HEK293 (cell line): ENCODE measurements around the gene TLE1.

Experiments
- CTCF ChIA-PET: fragments of 350-600 bp; formaldehyde crosslinking; extraction: SDS; loops from one replicate; lab custom pipeline; 2021; ENCODE audit warnings: antibody characterized with exemption; lab: Yijun Ruan, JAX
- POLR2A ChIA-PET: fragments of 300-600 bp; formaldehyde crosslinking; extraction: SDS; loops from one replicate; lab custom pipeline; 2020; ENCODE audit warnings: antibody characterized with exemption, inconsistent platforms; lab: Yijun Ruan, JAX
- H3K27ac ChIP-seq: fragments of 200-500 bp; sonication (Bioruptor generic); 2 replicates; pipeline ENCODE4 v1.5.1; 2014; ENCODE audit warnings: low read depth, low read length, control low read depth, inconsistent platforms; ENCODE audit errors: extremely low read depth
- H3K36me3 ChIP-seq, 2 experiments: fragments of 200-500 bp in 1 of 2; sonication (Bioruptor generic) in 1 of 2; 1 replicate in 1 of 2; 2 replicates in 1 of 2; pipeline ENCODE4 v1.5.1; 2014 to 2017; ENCODE audit warnings: inconsistent platforms in 2 of 2, low read length in 2 of 2; ENCODE audit not compliant: control insufficient read depth in 2 of 2, insufficient read depth in 1 of 2
- H3K4me1 ChIP-seq: fragments of 200-500 bp; sonication (Bioruptor generic); 2 replicates; pipeline ENCODE4 v1.5.1; 2014; ENCODE audit warnings: mild to moderate bottlenecking, low read length, inconsistent platforms; ENCODE audit not compliant: control insufficient read depth, insufficient read depth
- H3K4me3 ChIP-seq: 2 replicates; pipeline ENCODE4 v1.5.1; 2011; ENCODE audit warnings: low read depth, mild to moderate bottlenecking, control low read depth, low read length, moderate library complexity
- H3K9me3 ChIP-seq: fragments of 200-500 bp; sonication (Bioruptor generic); 2 replicates; pipeline ENCODE4 v1.5.1; 2014; ENCODE audit warnings: low read depth, low read length, inconsistent platforms; ENCODE audit not compliant: control insufficient read depth, insufficient read depth
- BCL11B ChIP-seq: fragments of 450-650 bp; formaldehyde crosslinking; IDR thresholded peaks from 2 replicates; pipeline ENCODE4 v1.5.1; 2016; ENCODE audit warnings: low read depth, missing biosample characterization, missing genetic modification characterization
- EGR2 ChIP-seq: fragments of 450-650 bp; formaldehyde crosslinking; IDR thresholded peaks from 2 replicates; pipeline ENCODE4 v1.5.1; 2016; ENCODE audit warnings: low read depth, missing biosample characterization, missing genetic modification characterization
- FEZF1 ChIP-seq: fragments of 450-650 bp; formaldehyde crosslinking; IDR thresholded peaks from 2 replicates; pipeline ENCODE4 v1.5.1; 2016; ENCODE audit warnings: missing biosample characterization, missing genetic modification characterization
- GFI1B ChIP-seq: fragments of 450-650 bp; formaldehyde crosslinking; IDR thresholded peaks from 2 replicates; pipeline ENCODE4 v1.5.1; 2016; ENCODE audit warnings: missing biosample characterization, missing genetic modification characterization
- GLIS2 ChIP-seq: fragments of 450-650 bp; formaldehyde crosslinking; IDR thresholded peaks from 2 replicates; pipeline ENCODE4 v1.5.1; 2016; ENCODE audit warnings: missing biosample characterization, missing genetic modification characterization
- KLF9 ChIP-seq: fragments of 450-650 bp; formaldehyde crosslinking; IDR thresholded peaks from 2 replicates; pipeline ENCODE4 v1.5.1; 2016; ENCODE audit warnings: missing biosample characterization, missing genetic modification characterization, low read depth
- PRDM1 ChIP-seq: fragments of 450-650 bp; formaldehyde crosslinking; IDR thresholded peaks from 2 replicates; pipeline ENCODE4; 2016; ENCODE audit warnings: missing biosample characterization, missing genetic modification characterization
- ZBTB21 ChIP-seq: fragments of 450-650 bp; formaldehyde crosslinking; IDR thresholded peaks from 2 replicates; pipeline ENCODE4 v1.5.1; 2017; ENCODE audit warnings: missing biosample characterization, missing genetic modification characterization
- ZBTB48 ChIP-seq: fragments of 450-650 bp; formaldehyde crosslinking; IDR thresholded peaks from 2 replicates; pipeline ENCODE4 v1.5.1; 2016; ENCODE audit warnings: missing biosample characterization, missing genetic modification characterization
- ZFP3 ChIP-seq: fragments of 450-650 bp; formaldehyde crosslinking; IDR thresholded peaks from 2 replicates; pipeline ENCODE4 v1.5.1; 2016; ENCODE audit warnings: low read depth, missing biosample characterization, missing genetic modification characterization
- ZFP69B ChIP-seq: fragments of 450-650 bp; formaldehyde crosslinking; IDR thresholded peaks from 2 replicates; pipeline ENCODE4 v1.5.1; 2016; ENCODE audit warnings: missing biosample characterization, missing genetic modification characterization
- ZNF133 ChIP-seq: fragments of 450-650 bp; formaldehyde crosslinking; IDR thresholded peaks from 2 replicates; pipeline ENCODE4 v1.5.1; 2016; ENCODE audit warnings: missing biosample characterization, missing genetic modification characterization
- ZNF138 ChIP-seq: fragments of 450-650 bp; formaldehyde crosslinking; IDR thresholded peaks from 2 replicates; pipeline ENCODE4 v1.5.1; 2016; ENCODE audit warnings: missing biosample characterization, missing genetic modification characterization, borderline replicate concordance
- ZNF155 ChIP-seq: fragments of 450-650 bp; formaldehyde crosslinking; IDR thresholded peaks from 2 replicates; pipeline ENCODE4 v1.5.1; 2016; ENCODE audit warnings: missing biosample characterization, missing genetic modification characterization
- ZNF221 ChIP-seq: fragments of 450-650 bp; formaldehyde crosslinking; IDR thresholded peaks from 2 replicates; pipeline ENCODE4 v1.5.1; 2017; ENCODE audit warnings: missing biosample characterization, missing genetic modification characterization, borderline replicate concordance
- ZNF24 ChIP-seq: fragments of 450-650 bp; formaldehyde crosslinking; IDR thresholded peaks from 2 replicates; pipeline ENCODE4 v1.5.1; 2016; ENCODE audit warnings: missing biosample characterization, missing genetic modification characterization
- ZNF311 ChIP-seq: fragments of 450-650 bp; formaldehyde crosslinking; IDR thresholded peaks from 2 replicates; pipeline ENCODE4 v1.5.1; 2017; ENCODE audit warnings: missing biosample characterization, missing genetic modification characterization, borderline replicate concordance
- ZNF335 ChIP-seq: fragments of 450-650 bp; formaldehyde crosslinking; conservative IDR thresholded peaks from 2 replicates; pipeline ENCODE4 v1.5.1; 2016; ENCODE audit warnings: missing biosample characterization, missing genetic modification characterization
- ZNF423 ChIP-seq: fragments of 450-650 bp; formaldehyde crosslinking; IDR thresholded peaks from 2 replicates; pipeline ENCODE4 v1.5.1; 2016; ENCODE audit warnings: missing biosample characterization, missing genetic modification characterization
- ZNF560 ChIP-seq: fragments of 450-650 bp; formaldehyde crosslinking; IDR thresholded peaks from 2 replicates; pipeline ENCODE4 v1.5.1; 2017; ENCODE audit warnings: missing biosample characterization, missing genetic modification characterization, borderline replicate concordance
- ZNF561 ChIP-seq: fragments of 450-650 bp; IDR thresholded peaks from 2 replicates; pipeline ENCODE4 v1.5.1; 2018; ENCODE audit warnings: missing biosample characterization, missing genetic modification characterization, borderline replicate concordance
- ZNF658 ChIP-seq: fragments of 450-650 bp; formaldehyde crosslinking; IDR thresholded peaks from 2 replicates; pipeline ENCODE4; 2016; ENCODE audit warnings: missing biosample characterization, missing genetic modification characterization
- ZNF830 ChIP-seq: fragments of 450-650 bp; IDR thresholded peaks from 2 replicates; pipeline ENCODE4 v1.5.0; 2018; ENCODE audit warnings: missing biosample characterization, missing genetic modification characterization, low read depth, mild to moderate bottlenecking, moderate library complexity
- ZXDB ChIP-seq: fragments of 450-650 bp; formaldehyde crosslinking; IDR thresholded peaks from 2 replicates; pipeline ENCODE4 v1.5.1; 2016; ENCODE audit warnings: missing biosample characterization, missing genetic modification characterization
- TF ChIP-seq, protein P1 (sequence below): fragments of 450-650 bp; formaldehyde crosslinking; optimal IDR thresholded peaks from 2 replicates; pipeline ENCODE3; 2016; ENCODE audit warnings: missing biosample characterization, mild to moderate bottlenecking, missing genetic modification characterization
- TF ChIP-seq, protein P2 (sequence below): IDR thresholded peaks from 2 replicates; pipeline ENCODE4 v1.6.1; 2011; ENCODE audit warnings: mild to moderate bottlenecking, low read depth, low read length, borderline replicate concordance
- TF ChIP-seq, protein P3 (sequence below): fragments of 450-650 bp; formaldehyde crosslinking; IDR thresholded peaks from 2 replicates; pipeline ENCODE4 v1.5.1; 2016; ENCODE audit warnings: missing biosample characterization, missing genetic modification characterization
- TF ChIP-seq, protein P4 (sequence below): fragments of 450-650 bp; formaldehyde crosslinking; IDR thresholded peaks from 2 replicates; pipeline ENCODE4 v1.5.1; 2017; ENCODE audit warnings: missing biosample characterization, mild to moderate bottlenecking, missing genetic modification characterization, moderate library complexity
- TF ChIP-seq, protein P5 (sequence below): fragments of 450-650 bp; formaldehyde crosslinking; IDR thresholded peaks from 2 replicates; pipeline ENCODE4 v1.5.1; 2016; ENCODE audit warnings: missing biosample characterization, missing genetic modification characterization
- TF ChIP-seq, protein P6 (sequence below): fragments of 450-650 bp; formaldehyde crosslinking; IDR thresholded peaks from 2 replicates; pipeline ENCODE4; 2016; ENCODE audit warnings: missing biosample characterization, missing genetic modification characterization

TLE1 gene

DNA sequence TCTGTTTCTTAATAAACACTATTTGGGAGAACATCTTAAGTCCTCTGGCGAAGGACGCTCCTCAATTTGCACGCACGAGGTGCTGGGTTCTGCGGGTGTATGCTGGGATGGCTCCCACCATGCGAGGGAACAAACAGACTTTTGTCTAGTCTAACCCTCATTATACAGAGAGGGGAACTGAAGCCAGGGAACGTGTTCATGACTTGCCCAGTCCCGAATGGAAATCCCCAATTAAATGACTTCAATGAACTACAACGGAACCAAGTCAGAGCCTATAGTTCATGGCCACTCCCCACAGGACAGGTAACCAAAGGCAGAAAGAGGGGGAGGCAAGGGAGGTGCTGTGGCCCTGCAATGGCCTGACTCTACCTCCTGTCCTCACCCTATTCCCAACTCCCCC lies 9.3 kb downstream of the TLE1 start:
- Histone ChIP-seq H3K4me3 (no peak overlapping the region), H3K27ac (no peak overlapping the region), H3K4me1 (peaks cover 6% of the 10 kb centered on the region; the same call in 1 of the 2 replicates), H3K9me3 (no peaks in the 10 kb centered on the region), H3K36me3 (peaks cover 29 to 73% of the 10 kb centered on the region in 2 experiments)
- CTCF ChIA-PET: interaction anchor here (0.6 kb wide), 1 partner anchor 177 kb away, joined by 4 read pairs; no protein-coding TSS in a partner anchor
- POLR2A ChIA-PET: no interaction called here
- no peak for TF ChIP-seq ZNF335
- TF ChIP-seq FEZF1 (tag by site-specific recombination): no peak
- no peak for TF ChIP-seq ZNF311
- TF ChIP-seq ZNF423 (tag by site-specific recombination): no peak
- TF ChIP-seq EGR2 (tag by site-specific recombination): no peak
- TF ChIP-seq ZFP69B: no peak
- no peak for TF ChIP-seq ZNF138 (tag by site-specific recombination)
- no peak for TF ChIP-seq ZNF561
- no peak for TF ChIP-seq ZBTB21 (tag by site-specific recombination)
- TF ChIP-seq ZBTB48 (tag by site-specific recombination): no peak
- TF ChIP-seq, protein P1, sequence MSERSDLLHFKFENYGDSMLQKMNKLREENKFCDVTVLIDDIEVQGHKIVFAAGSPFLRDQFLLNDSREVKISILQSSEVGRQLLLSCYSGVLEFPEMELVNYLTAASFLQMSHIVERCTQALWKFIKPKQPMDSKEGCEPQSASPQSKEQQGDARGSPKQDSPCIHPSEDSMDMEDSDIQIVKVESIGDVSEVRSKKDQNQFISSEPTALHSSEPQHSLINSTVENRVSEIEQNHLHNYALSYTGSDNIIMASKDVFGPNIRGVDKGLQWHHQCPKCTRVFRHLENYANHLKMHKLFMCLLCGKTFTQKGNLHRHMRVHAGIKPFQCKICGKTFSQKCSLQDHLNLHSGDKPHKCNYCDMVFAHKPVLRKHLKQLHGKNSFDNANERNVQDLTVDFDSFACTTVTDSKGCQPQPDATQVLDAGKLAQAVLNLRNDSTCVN (tag by site-specific recombination): no peak
- no peak for TF ChIP-seq GLIS2
- TF ChIP-seq PRDM1 (tag by site-specific recombination): no peak
- TF ChIP-seq ZNF133 (tag by site-specific recombination): no peak
- TF ChIP-seq ZNF560: no peak
- TF ChIP-seq ZNF155 (tag by site-specific recombination): no peak
- TF ChIP-seq, protein P2, sequence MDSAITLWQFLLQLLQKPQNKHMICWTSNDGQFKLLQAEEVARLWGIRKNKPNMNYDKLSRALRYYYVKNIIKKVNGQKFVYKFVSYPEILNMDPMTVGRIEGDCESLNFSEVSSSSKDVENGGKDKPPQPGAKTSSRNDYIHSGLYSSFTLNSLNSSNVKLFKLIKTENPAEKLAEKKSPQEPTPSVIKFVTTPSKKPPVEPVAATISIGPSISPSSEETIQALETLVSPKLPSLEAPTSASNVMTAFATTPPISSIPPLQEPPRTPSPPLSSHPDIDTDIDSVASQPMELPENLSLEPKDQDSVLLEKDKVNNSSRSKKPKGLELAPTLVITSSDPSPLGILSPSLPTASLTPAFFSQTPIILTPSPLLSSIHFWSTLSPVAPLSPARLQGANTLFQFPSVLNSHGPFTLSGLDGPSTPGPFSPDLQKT: no peak
- no peak for TF ChIP-seq ZNF221 (tag by site-specific recombination)
- TF ChIP-seq BCL11B (tag by site-specific recombination): no peak
- TF ChIP-seq, protein P3, sequence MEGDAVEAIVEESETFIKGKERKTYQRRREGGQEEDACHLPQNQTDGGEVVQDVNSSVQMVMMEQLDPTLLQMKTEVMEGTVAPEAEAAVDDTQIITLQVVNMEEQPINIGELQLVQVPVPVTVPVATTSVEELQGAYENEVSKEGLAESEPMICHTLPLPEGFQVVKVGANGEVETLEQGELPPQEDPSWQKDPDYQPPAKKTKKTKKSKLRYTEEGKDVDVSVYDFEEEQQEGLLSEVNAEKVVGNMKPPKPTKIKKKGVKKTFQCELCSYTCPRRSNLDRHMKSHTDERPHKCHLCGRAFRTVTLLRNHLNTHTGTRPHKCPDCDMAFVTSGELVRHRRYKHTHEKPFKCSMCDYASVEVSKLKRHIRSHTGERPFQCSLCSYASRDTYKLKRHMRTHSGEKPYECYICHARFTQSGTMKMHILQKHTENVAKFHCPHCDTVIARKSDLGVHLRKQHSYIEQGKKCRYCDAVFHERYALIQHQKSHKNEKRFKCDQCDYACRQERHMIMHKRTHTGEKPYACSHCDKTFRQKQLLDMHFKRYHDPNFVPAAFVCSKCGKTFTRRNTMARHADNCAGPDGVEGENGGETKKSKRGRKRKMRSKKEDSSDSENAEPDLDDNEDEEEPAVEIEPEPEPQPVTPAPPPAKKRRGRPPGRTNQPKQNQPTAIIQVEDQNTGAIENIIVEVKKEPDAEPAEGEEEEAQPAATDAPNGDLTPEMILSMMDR: no peak

DNA sequence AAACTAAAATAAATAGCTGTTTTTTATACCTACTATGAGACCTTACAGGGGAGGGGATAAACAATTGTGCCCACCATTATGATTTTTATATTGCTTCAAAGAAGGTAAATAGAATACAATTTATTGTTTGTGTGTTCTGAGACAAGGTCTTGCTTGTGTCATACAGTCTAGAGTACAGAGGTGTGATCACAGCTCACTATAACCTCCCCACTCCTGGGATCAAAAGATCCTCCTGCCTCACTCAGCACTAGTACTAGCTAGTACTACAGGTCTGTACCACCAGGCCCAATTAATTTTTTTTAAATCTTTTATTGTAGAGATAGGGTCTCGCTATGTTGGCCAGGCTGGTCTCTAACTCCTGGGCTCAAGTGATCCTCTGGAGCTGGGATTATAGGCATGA lies 11.3 kb downstream of the TLE1 start:
- CTCF ChIA-PET: interaction anchor here (0.6 kb wide), 1 partner anchor 154 kb away, joined by 3 read pairs; no protein-coding TSS in a partner anchor
- TF ChIP-seq KLF9 (tag by site-specific recombination) (no peak), ZNF24 (tag by site-specific recombination) (no peak), GLIS2 (no peak), ZFP3 (tag by site-specific recombination) (no peak), ZNF830 (no peak), ZXDB (no peak), ZNF658 (tag by site-specific recombination) (no peak), GFI1B (tag by site-specific recombination) (no peak)
- TF ChIP-seq, protein P4, sequence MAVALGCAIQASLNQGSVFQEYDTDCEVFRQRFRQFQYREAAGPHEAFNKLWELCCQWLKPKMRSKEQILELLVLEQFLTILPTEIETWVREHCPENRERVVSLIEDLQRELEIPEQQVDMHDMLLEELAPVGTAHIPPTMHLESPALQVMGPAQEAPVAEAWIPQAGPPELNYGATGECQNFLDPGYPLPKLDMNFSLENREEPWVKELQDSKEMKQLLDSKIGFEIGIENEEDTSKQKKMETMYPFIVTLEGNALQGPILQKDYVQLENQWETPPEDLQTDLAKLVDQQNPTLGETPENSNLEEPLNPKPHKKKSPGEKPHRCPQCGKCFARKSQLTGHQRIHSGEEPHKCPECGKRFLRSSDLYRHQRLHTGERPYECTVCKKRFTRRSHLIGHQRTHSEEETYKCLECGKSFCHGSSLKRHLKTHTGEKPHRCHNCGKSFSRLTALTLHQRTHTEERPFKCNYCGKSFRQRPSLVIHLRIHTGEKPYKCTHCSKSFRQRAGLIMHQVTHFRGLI: no peak
- TF ChIP-seq, protein P5, sequence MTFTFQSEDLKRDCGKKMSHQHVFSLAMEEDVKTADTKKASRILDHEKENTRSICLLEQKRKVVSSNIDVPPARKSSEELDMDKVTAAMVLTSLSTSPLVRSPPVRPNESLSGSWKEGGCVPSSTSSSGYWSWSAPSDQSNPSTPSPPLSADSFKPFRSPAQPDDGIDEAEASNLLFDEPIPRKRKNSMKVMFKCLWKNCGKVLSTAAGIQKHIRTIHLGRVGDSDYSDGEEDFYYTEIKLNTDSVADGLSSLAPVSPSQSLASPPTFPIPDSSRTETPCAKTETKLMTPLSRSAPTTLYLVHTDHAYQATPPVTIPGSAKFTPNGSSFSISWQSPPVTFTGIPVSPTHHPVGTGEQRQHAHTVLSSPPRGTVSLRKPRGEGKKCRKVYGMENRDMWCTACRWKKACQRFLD (tag by site-specific recombination): no peak
- TF ChIP-seq, protein P6, sequence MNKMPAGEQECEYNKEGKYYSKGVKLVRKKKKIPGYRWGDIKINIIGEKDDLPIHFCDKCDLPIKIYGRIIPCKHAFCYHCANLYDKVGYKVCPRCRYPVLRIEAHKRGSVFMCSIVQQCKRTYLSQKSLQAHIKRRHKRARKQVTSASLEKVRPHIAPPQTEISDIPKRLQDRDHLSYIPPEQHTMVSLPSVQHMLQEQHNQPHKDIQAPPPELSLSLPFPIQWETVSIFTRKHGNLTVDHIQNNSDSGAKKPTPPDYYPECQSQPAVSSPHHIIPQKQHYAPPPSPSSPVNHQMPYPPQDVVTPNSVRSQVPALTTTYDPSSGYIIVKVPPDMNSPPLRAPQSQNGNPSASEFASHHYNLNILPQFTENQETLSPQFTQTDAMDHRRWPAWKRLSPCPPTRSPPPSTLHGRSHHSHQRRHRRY: no peak

More for the DNA sequence above, 11.3 kb downstream of the TLE1 start:
- no peaks in the 10 kb centered on the region; the same call in 1 of the 2 replicates for H3K4me1 ChIP-seq
- no peak overlapping the region for H3K27ac ChIP-seq
- no peak overlapping the region for H3K4me3 ChIP-seq
- POLR2A ChIA-PET: no interaction called here
- peaks cover 35 to 72% of the 10 kb centered on the region in 2 experiments for H3K36me3 ChIP-seq
- no peaks in the 10 kb centered on the region for H3K9me3 ChIP-seq
